Stimulated activated CD4-positive, alpha-beta T cell treated with anti-CD3 and anti-CD28 coated beads, Interleukin-12 subunit alpha, Interleukin-12 subunit beta, amount 100 ng/mL, for 48 hours (primary cell): ENCODE measurements around the gene REPIN1.
"Not testable (repeated sequence)": the region's sequence is repeated elsewhere in the genome, so short reads cannot be mapped to it uniquely, and the experiment has no call there.

ENCODE experiments used
- DNase-seq, 3 donors: peaks; one replicate each; pipeline ENCODE4 v3.0.0-alpha.2; 2020; ENCODE audit warnings: low read depth in 2 of 3, low spot score in 1 of 3

Gene REPIN1

DNA sequence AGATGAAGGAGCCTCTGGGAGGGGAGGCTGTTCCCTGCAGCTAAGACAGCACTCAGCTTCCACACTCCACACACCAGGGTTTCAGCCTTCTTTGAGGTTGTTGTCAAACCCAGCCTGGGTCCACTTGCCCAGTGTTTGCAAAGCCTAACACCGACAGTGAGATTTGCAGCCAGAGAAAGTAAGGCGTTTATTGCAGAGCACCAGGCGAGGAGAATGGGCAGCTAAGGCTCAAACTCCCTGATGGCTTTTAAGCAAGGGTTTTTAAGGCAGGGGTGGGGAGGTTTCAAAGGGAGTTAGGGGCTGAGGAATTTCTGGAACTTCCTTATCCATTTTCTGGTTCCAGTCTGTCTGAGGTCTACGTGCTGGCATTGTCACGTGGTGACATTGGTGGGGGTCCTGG is 5.8 kb downstream of the REPIN1 start:
- no peak for DNase-seq

DNA sequence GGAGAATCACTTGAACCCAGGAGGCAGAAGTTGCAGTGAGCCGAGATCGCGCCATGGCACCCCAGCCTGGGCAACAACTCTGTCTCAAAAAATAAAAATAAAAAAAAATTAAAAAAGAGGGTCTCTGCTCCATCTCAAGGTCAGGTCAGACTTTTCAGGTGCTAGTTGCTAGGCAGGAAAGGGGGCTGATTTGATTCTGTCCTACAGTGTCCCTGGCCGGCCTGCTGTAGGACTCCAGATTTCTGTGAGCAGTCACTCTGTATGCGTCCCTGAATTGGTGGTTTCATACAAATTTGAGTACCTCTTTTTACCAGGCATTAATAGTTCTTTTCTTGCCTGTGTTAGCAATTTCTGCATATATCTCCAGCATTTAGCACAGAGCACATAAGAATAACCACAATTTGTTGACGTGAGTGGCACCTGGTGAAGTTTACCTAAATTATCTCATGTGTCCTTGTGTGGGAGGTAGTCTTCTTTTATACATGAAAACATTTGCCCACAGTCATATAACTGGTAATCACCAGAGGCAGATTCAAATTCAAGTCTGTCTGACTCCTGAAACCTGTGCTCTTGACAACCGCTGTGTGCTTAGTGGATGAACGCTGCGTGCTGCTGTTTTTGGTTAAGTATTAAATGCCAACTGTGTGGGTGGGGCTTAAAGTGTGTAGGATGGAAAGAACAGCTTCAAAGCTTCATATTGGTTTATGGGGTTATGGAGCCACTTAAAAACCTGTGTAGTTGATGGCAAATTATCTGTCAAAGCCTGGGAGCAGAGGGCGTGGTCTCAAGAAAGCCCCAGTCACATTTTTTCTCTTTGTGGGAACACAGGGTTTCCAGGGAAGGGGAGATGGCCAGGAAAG is 7.3 kb downstream of the REPIN1 start:
- peak in 2 of 3 donors; percentile 33 to 45 for DNase-seq

DNA sequence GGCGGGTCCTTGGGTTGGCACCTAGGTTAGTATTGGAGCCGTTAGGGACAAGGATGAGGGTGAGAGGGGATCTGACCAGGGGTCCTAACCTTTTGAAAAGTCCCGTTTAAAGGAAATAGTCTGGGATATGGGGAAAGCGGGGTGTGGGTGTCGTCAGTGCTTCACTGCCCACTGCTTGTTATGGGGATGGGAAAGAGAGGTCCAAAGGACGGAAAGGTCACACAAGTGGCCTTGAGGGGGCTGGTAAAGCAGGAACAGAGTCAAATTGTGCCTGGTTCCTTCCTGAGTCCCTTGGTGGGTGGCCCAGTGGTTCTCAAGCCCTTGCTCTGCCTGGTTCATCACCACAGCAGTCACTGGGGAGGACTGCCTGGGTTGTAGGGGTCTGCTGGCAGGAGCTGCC is 7.9 kb downstream of the REPIN1 start:
- DNase-seq = no peak

DNA sequence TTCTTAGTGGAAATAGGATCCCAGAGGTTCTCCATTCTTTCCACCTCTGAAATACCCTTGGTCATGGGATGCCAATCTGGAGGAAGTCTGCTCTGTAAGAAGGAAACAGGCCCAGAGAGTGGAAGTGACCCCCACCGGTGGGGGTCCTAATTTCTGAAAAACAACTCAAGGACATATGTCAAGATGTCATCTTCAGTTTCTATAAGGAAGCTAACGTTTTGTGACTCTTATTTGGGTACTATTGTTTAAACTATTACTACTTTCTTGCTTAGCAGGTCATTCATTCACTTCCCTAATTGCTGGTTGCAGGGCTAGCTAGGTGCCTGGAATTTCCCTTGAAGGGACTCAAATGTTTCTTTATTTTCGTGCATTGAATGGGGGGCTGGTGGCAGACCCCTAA is 8.6 kb downstream of the REPIN1 start:
- no peak for DNase-seq

- no peak for DNase-seq
These were observed 9.0 kb downstream of the REPIN1 start for GRCh38 chr7:150377635-150378034.

DNA sequence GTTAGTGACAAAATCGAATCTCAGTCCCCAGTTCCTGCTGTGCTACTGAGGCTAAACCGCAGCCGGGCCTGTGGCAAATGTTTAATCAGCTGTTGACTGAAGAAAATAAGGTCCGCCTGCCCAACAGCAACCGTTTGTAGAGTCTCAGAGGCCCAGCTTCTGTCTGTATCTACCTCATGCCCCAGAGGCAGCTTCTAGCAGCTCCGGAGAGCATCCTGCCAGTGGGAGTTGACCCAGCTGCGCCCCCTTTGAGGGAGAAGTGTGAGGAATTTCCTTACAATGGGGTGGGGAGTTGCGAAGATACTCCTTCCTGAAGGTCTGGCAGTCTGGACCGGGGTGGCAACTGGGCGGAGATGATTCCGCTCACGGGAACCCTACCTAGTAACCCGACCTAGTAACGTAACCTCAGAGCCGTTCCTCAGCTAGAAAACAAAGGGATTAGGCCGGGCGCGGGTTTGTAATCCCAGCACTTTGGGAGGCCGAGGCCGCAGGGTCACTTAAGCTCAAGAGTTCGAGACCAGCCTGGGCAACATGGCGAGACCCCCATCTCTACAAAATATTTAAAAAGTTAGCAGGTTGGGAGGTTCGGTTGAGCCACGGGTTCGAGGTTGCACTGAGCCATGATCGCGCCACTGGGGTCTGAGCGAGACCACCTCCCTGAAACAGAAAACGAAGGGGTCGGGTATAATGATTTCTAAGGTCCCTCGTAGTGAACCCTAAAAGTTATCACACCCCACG is 9.7 kb downstream of the REPIN1 start:
- peak in 2 of 3 donors; percentile 15 to 24 for DNase-seq

- peak; percentile 84 to 90 (median 84) for DNase-seq
These were observed 10.3 kb downstream of the REPIN1 start, which contains the start of gene ZNF775 for GRCh38 chr7:150378853-150379440. Gene ZNF775 (plus strand): TSS chr7:150379330. CDS start chr7:150388471, 9,141 bp downstream.

DNA sequence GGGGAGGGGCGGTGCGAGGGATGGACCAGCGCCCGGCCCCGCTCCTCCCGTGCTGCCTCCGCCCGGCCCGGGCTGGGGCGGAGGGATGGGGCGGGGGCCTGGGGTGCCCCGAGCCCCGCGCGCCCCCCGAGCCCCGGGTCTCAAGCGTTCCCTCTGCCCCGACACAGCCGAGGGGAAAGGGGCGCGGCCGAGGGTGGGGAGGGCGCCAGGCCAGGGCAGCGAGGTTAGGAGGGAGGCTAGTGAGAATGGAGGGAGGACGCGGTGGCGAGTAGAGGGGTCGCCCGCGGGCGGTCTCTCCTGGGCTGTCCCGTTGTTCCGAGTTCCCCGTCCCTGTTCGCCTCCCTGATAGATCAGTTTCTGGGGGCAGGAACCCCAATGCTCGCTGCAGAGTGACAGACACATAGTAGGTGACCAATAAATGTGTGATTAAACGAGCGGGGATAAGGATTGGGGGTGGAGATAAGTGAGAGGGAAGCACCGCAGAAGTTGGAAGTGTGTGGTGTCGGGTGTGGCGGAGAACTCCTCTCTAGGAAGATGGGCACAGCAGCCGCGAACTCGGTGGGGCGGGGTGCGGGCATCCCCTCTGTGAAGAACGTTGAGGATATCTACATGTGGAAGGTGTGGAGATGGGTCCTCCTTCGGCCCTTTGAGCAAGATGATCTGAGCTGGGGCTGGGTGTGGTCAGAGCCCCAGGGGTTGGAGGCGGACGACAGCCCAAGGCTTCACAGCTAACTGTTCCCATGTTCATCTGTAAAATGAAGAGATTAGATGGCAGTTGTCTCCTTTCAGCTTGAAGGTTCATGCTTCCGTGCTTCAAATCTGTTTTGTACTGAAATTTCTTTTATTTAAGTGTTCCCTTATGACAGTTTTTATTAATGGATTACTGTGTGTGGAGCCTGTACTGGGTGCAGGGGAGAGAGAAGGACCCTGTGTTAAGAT is 11.1 kb downstream of the REPIN1 start:
- DNase-seq = no peak

DNA sequence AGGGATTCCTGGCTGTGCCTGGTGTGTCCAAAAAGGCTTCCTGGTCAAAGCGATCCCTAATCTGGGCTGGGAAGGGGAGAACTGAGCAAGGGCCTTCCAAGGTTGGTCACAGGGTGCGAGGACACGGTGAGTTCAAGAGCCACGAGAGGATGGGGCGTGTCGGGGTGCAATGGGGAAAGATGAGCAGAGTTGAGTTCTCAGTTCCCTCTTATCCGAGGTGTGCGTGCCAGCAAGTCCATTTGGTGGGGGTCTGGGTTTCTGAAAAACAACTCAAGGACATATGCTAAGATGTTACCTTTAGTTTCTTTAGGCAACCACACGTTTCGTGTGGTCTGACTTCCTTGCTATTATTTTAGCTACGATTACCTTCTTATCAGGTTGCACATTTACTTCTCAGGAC is 11.8 kb downstream of the REPIN1 start:
- DNase-seq = no peak

DNA sequence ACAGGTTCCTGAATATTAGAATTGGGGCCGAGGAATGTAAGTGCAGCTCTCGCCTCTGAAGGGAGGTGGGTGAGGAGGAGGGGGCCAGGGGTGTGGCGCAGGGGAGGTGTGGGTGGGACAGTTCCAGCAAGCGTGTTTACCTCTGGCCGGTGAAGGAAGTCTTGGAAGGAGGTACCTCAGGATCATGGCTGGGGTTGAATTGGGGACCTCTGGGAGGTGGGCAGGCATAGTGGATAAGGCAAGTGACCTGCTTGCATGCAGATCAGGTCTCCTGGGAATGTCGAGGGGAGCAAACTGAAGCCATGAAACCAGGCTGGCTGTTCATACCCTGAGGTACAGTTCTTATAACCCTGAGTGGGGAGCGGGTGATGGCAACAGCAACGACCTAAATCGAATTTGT is 12.5 kb downstream of the REPIN1 start:
- no peak for DNase-seq

GRCh38 chr7:150381785-150382122 is 13.1 kb downstream of the REPIN1 start:
- no peak for DNase-seq

- DNase-seq = no peak
These were observed 13.7 kb downstream of the REPIN1 start for GRCh38 chr7:150382123-150382843.

GRCh38 chr7:150382844-150383225 is 14.2 kb downstream of the REPIN1 start:
- no peak for DNase-seq

DNA sequence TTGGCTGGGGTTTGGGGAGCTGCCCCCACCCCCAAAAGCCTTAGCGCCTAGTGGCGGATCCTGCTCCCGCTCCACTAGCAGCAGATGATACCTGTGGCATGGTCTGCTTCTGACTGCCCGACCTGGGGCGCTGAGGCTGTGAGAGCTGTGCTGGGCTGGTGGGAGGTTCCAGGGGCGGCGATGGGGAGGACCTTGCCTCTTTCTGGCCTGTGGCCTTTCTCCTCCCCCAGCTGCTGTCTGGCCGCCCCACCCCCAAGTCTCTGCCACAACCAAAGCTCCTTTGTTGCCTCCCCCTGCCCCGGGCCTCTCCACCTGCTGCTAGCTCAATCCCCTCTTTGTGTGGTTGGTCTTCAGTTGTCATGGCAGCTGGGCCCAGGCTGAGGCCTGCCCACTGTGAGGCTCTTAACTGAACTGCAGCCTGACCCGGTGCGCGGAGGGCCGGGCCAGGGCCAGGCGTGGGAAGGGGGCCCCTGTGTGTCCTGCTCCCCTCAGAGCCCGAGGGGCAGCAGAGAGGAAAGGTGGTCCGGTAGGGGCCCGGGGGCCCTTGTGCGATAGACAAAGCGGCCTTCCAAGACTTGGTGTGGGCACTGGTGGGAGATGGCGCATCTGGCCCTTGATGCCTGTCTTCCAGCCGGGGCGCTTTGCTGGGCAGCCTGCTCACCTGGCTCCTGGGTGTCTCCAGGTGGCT is 15.2 kb downstream of the REPIN1 start:
- DNase-seq = no peak

- DNase-seq = no peak
These were observed 16.0 kb downstream of the REPIN1 start for GRCh38 chr7:150384406-150385301.

DNA sequence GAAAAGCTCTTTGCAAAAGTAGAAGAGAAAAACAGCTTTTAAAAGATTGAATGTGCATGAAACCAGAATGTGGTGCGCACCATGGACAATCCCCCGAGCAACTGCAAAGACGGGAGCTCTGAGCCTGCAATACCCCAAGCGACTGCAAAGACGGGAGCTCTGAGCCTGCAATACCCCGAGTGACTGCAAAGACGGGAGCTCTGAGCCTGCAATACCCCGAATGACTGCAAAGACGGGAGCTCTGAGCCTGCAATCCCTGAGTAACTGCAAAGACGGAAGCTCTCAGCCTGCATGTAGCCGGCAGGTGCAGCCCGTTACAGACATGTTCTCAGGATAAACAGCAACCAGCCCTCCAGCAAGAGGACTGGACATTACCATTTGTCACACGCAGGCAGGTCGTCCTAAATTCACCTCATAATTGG is 16.7 kb downstream of the REPIN1 start:
- no peak for DNase-seq

GRCh38 chr7:150385884-150386283 is 17.3 kb downstream of the REPIN1 start:
- not testable (repeated sequence) for DNase-seq

- DNase-seq = no peak
These were observed 19.7 kb downstream of the REPIN1 start for GRCh38 chr7:150388306-150388705.
